Measurements from ENCODE around the gene NAGA.
A peak's percentile ranks its signal among the peaks of the same experiment; 100 is the strongest.

Gene NAGA

DNA sequence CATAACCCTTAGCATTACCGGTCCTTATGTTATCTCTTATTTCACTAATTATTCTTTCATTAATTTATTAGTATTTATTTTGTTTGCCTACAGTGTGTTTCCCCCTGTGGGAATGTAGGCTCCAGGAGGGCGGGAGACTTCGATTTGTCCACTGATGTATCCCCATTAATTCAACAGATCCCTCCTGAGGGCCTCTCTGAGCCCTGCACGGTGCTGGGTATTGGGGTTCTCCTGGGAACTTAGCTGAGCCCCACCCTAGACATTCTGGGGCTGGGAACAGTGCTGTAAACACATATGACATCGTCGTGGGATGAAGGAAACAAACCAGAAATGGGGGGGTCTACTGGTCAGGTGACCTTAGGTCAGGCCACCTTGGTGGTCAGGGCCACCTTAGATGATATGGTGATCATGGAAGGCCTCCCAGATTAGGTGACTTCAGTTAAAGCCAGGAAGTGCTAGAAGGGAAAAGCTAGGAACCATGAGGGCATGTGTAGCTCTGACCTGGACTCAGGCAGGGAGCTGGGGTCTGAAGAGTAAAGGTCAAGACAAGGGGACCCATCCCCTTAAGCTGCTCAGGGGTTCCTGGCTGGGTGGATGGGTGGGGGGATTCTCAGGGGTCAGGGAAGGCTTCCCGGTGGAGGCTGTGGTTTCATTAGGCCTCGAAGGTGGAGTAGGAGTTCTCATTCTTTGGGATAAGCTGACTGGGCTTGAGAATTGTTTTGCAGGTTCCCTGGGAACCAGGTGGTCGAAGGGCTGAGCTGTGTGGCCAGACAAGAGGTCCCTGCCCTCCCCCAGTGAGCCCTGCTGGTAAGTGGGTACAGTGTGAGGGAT, 4.4 kb upstream of the NAGA start:
- H3K4ac ChIP-seq (ENCODE audit: low read depth in 1 of 2, low read length in 2 of 2) = no peak overlapping the region
- H3K4me2 ChIP-seq (ENCODE audit: low read length, poor library complexity, severe bottlenecking) = no peak overlapping the region
- no peak overlapping the region for H3K18ac ChIP-seq (ENCODE audit: low read depth in 1 of 2, low read length in 2 of 2)
- H3K4me1 ChIP-seq (ENCODE audit: control insufficient read depth, insufficient read depth, low read depth, low read length) = peaks cover 14% of the 10 kb centered on the region
- H3K27ac ChIP-seq (ENCODE audit: low read length, poor library complexity, severe bottlenecking) = no peak overlapping the region
- H3K23ac ChIP-seq (ENCODE audit: low read length in 2 of 2) = no peak overlapping the region
- H3K9ac ChIP-seq (ENCODE audit: low read length) = peak overlapping the region; percentile 94
- H2BK12ac ChIP-seq (ENCODE audit: low read length in 2 of 2) = no peak overlapping the region
- no peaks in the 10 kb centered on the region for H3K9me3 ChIP-seq (ENCODE audit: control insufficient read depth, low read length)
- no peak for DNase-seq
- no peak overlapping the region for H2BK5ac ChIP-seq (ENCODE audit: low read depth, low read length, poor library complexity, severe bottlenecking)
- H3K36me3 ChIP-seq (ENCODE audit: control insufficient read depth in 1 of 2, insufficient read depth in 2 of 2, low read depth in 1 of 2, low read length in 2 of 2) = peaks cover 0 to 28% of the 10 kb centered on the region in 2 experiments
- WGBS = 94% methylated on average over 8 of the region's 9 CpGs
- H2BK15ac ChIP-seq (ENCODE audit: low read depth, poor library complexity, severe bottlenecking) = no peak overlapping the region
- no peak overlapping the region for H2AK5ac ChIP-seq (ENCODE audit: low read length, severe bottlenecking)
- H3K4me3 ChIP-seq (ENCODE audit: insufficient read depth in 1 of 2, low read depth in 1 of 2, low read length in 2 of 2) = peak overlapping the region in 1 of 2 experiments; percentile 82
- no peak overlapping the region for H4K8ac ChIP-seq (ENCODE audit: low read length)
- no peaks in the 10 kb centered on the region for H3K79me1 ChIP-seq (replicated peaks; ENCODE audit: low read length, poor library complexity, severe bottlenecking)
- H3K14ac ChIP-seq (ENCODE audit: low read length in 2 of 2) = no peak overlapping the region
- no peak overlapping the region for H2BK120ac ChIP-seq (ENCODE audit: low read depth, low read length)
- no peaks in the 10 kb centered on the region for H3K27me3 ChIP-seq (ENCODE audit: control insufficient read depth in 1 of 2, insufficient read depth in 1 of 2, low read length in 2 of 2)
- no peak overlapping the region for H4K91ac ChIP-seq (ENCODE audit: low read length)
- no peak overlapping the region for H2AFZ ChIP-seq (ENCODE audit: low read depth, low read length)

- H3K4me3 ChIP-seq (ENCODE audit: insufficient read depth in 1 of 2, low read depth in 1 of 2, low read length in 2 of 2) = peak within 1 kb of the TSS in 1 of 2 experiments; percentile 82
- no peak within 1 kb of the TSS for H2AFZ ChIP-seq (ENCODE audit: low read depth, low read length)
- H2BK120ac ChIP-seq (ENCODE audit: low read depth, low read length) = no peak within 1 kb of the TSS
- H2BK5ac ChIP-seq (ENCODE audit: low read depth, low read length, poor library complexity, severe bottlenecking) = no peak within 1 kb of the TSS
- peak within 1 kb of the TSS in 1 of 2 experiments; percentile 10 for H2BK12ac ChIP-seq (ENCODE audit: low read length in 2 of 2)
- peak within 1 kb of the TSS; percentile 56 for H4K8ac ChIP-seq (ENCODE audit: low read length)
- peak within 1 kb of the TSS; percentile 20 for H4K91ac ChIP-seq (ENCODE audit: low read length)
- H3K79me1 ChIP-seq (replicated peaks; ENCODE audit: low read length, poor library complexity, severe bottlenecking) = peaks cover 3% of the 10 kb centered on the region
- whole genome bisulfite sequencing = 28% methylated on average over 25 of the region's 55 CpGs
- no peak within 1 kb of the TSS for H3K18ac ChIP-seq (ENCODE audit: low read depth in 1 of 2, low read length in 2 of 2)
- H3K14ac ChIP-seq (ENCODE audit: low read length in 2 of 2) = no peak within 1 kb of the TSS
- no peak within 1 kb of the TSS for H3K4ac ChIP-seq (ENCODE audit: low read depth in 1 of 2, low read length in 2 of 2)
- peak within 1 kb of the TSS; percentile 94 for H3K9ac ChIP-seq (ENCODE audit: low read length)
- no peak within 1 kb of the TSS for H3K4me2 ChIP-seq (ENCODE audit: low read length, poor library complexity, severe bottlenecking)
- no peak within 1 kb of the TSS for H2AK5ac ChIP-seq (ENCODE audit: low read length, severe bottlenecking)
- no peak within 1 kb of the TSS for H3K27ac ChIP-seq (ENCODE audit: low read length, poor library complexity, severe bottlenecking)
- H3K27me3 ChIP-seq (ENCODE audit: control insufficient read depth in 1 of 2, insufficient read depth in 1 of 2, low read length in 2 of 2) = no peaks in the 10 kb centered on the region
- H3K9me3 ChIP-seq (ENCODE audit: control insufficient read depth, low read length) = no peaks in the 10 kb centered on the region
- H3K4me1 ChIP-seq (ENCODE audit: control insufficient read depth, insufficient read depth, low read depth, low read length) = peaks cover 18% of the 10 kb centered on the region
- DNase-seq = no peak
- H3K36me3 ChIP-seq (ENCODE audit: control insufficient read depth in 1 of 2, insufficient read depth in 2 of 2, low read depth in 1 of 2, low read length in 2 of 2) = peaks cover 0 to 28% of the 10 kb centered on the region in 2 experiments
- no peak within 1 kb of the TSS for H3K23ac ChIP-seq (ENCODE audit: low read length in 2 of 2)
- H2BK15ac ChIP-seq (ENCODE audit: low read depth, poor library complexity, severe bottlenecking) = peak within 1 kb of the TSS; percentile 31
Measured at GRCh38 chr22:42074132-42074811, 3.7 kb upstream of the NAGA start, which contains the start of gene PHETA2. Gene PHETA2 (plus strand): TSS chr22:42074248. CDS start chr22:42077294, 3,046 bp downstream.

DNA sequence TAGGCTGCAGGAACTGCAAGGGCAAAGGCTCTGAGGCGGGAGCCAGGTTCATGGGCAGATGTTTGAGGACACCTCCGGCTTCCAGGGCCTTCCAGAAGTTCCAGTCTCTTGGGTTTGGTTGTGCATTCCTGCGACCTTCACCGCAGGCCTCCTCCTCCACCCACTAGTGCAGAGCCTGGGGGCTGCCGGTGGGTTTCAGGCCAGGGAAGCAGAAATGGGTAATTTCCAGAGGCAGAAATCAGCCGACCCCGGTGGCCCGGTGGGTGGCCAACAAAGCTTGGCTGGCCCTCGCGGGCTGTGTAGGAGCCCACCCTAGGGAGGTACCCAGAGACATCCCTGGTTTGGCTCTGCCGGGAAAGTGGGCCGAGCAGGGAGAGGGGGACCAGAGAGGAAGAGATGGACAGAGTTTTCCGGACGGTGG, 3.0 kb upstream of the NAGA start:
- Histone ChIP-seq H3K36me3 (ENCODE audit: control insufficient read depth in 1 of 2, insufficient read depth in 2 of 2, low read depth in 1 of 2, low read length in 2 of 2) (peaks cover 0 to 28% of the 10 kb centered on the region in 2 experiments), H3K79me1 (replicated peaks; ENCODE audit: low read length, poor library complexity, severe bottlenecking) (peaks cover 3% of the 10 kb centered on the region), H4K8ac (ENCODE audit: low read length) (peak overlapping the region; percentile 56), H3K23ac (ENCODE audit: low read length in 2 of 2) (no peak overlapping the region), H3K14ac (ENCODE audit: low read length in 2 of 2) (no peak overlapping the region), H2BK12ac (ENCODE audit: low read length in 2 of 2) (peak overlapping the region in 1 of 2 experiments; percentile 10), H2AFZ (ENCODE audit: low read depth, low read length) (no peak overlapping the region), H3K27me3 (ENCODE audit: control insufficient read depth in 1 of 2, insufficient read depth in 1 of 2, low read length in 2 of 2) (no peaks in the 10 kb centered on the region), H3K4me3 (ENCODE audit: insufficient read depth in 1 of 2, low read depth in 1 of 2, low read length in 2 of 2) (peak overlapping the region in 1 of 2 experiments; percentile 82), H3K4me1 (ENCODE audit: control insufficient read depth, insufficient read depth, low read depth, low read length) (peaks cover 14% of the 10 kb centered on the region), H3K9me3 (ENCODE audit: control insufficient read depth, low read length) (no peaks in the 10 kb centered on the region), H2BK120ac (ENCODE audit: low read depth, low read length) (no peak overlapping the region), H2BK15ac (ENCODE audit: low read depth, poor library complexity, severe bottlenecking) (no peak overlapping the region), H3K18ac (ENCODE audit: low read depth in 1 of 2, low read length in 2 of 2) (no peak overlapping the region), H3K4me2 (ENCODE audit: low read length, poor library complexity, severe bottlenecking) (no peak overlapping the region), H2AK5ac (ENCODE audit: low read length, severe bottlenecking) (no peak overlapping the region), H4K91ac (ENCODE audit: low read length) (no peak overlapping the region), H3K9ac (ENCODE audit: low read length) (peak overlapping the region; percentile 94), H3K27ac (ENCODE audit: low read length, poor library complexity, severe bottlenecking) (no peak overlapping the region), H3K4ac (ENCODE audit: low read depth in 1 of 2, low read length in 2 of 2) (no peak overlapping the region), H2BK5ac (ENCODE audit: low read depth, low read length, poor library complexity, severe bottlenecking) (no peak overlapping the region)
- WGBS = 97% methylated on average over 14 of the region's 14 CpGs
- no peak for DNase-seq

Measured in mesenchymal stem cell (in vitro differentiated cells and primary cell).